HG03460 (cell line): Measurements from ENCODE around the gene OR1S2.
"Not testable (repeated sequence)": the region's sequence is repeated elsewhere in the genome, so short reads cannot be mapped to it uniquely, and the experiment has no call there.

ENCODE experiments used
- ATAC-seq: cut with Tn5 transposase; IDR thresholded peaks from one replicate; pipeline ENCODE4 v1.9.1; 2021; ENCODE audit not compliant: unreplicated experiment

OR1S2 gene, protein sequence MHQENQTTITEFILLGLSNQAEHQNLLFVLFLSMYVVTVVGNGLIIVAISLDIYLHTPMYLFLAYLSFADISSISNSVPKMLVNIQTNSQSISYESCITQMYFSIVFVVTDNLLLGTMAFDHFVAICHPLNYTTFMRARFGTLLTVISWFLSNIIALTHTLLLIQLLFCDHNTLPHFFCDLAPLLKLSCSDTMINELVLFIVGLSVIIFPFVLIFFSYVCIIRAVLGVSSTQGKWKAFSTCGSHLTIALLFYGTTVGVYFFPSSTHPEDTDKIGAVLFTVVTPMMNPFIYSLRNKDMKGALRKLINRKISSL

DNA sequence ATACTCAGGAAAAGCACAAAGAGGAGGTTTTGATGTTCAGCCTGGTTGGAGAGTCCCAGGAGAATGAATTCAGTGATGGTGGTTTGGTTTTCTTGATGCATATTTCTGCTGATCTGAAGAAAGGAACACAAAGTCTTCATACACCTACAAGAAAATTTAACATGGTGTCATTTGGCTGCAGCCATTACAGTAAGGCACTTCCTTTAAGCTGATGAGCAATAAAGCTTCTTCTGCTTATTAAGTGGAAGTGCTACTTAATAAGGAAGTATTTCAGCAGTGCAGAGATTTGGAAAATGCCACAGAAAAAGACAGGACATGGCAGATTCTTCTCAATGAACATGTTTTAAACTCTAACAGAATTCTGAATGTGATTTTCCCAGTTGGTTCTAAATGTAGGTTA lies at the start of gene OR1S2:
Gene OR1S2 (minus strand): TSS at position 101 of the 400 bp plus-strand sequence. CDS start 0 bp downstream, at position 101.
- no peak for ATAC-seq

DNA sequence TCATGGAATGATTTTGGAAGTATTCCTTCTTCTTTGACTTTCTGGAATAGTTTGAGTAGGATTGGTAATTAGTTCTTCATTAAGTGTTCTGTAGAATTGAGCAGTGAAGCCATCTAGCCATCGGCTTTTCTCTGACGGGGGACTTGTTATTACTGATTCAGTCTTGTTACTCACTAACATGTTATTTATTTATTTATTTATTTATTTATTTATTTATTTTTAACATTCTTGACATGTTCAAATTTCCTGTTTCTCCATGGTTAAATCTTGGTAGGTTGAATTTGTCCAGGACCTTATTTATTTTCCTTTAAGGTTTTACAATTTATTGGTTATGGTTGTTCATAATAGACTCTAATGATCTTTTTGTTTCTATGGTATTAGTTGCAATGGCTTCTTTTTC lies 40.0 kb upstream of the OR1S2 start:
- no peak for ATAC-seq

DNA sequence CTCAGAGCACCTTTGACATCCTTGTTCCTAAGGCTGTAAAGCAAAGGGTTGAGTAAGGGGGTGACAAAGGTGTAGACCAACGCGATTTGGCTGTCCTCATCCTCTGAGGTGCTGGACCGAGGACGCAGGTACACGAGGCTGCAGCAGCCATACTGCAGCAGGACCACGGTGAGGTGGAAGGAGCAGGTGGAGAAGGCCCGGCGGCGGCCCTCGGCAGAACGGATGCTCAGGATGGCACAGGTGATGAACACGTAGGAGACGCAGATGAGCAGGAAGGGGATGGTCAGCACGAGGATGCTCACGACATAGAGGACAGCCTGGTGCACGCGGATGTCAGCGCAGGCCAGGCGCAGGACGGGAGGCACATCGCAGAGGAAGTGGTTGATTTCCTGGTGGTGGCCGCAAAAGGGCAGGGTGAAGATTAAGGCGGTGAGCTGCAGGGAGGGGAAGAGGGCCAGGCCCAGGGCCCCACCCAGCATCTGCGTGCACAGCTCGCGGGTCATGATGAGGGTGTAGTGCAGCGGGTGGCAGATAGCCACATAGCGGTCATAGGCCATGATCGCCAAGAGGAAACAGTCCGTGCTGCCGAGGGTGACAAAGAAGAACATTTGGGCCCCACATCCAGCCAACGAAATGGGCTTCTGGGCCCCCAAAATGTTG lies 24.1 kb upstream of the OR1S2 start:
- ATAC-seq, result no peak

DNA sequence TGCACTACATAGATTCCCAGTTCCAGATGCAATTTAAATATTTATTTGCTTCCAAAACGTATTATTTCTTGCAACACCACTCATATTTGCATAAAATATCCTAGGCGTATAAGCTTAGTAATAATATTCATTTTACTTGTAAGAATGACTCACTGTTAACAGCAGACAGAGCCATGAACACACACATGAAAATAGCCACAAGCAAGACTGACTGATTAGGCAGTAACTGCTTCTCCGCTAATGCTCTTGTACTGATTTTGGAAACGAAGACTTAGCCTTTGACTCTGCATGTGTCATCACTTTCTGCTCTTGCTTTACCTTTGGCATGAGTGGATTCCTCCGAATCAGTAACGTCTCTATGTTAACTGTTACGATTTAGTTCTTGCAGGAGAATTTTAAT lies 18.8 kb upstream of the OR1S2 start:
- ATAC-seq, result no peak

DNA sequence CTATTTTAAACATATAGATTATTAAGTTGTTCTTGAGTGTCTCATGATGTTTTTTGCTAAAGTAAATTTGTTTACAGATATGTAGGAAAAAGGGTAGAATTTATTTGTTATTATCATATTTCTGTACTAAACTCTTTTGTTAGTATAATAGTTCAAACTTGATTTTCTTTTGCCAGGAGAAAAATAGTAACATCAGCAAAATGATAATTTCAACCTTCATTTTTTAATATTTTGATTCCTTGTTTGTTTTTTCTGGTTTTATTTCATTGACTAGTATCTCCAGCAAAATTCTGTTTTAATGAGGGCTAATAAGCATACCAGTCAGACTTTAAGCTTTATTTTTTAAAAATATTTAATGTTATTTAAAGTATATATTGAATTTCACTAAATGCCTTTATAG lies 12.5 kb upstream of the OR1S2 start:
- ATAC-seq, result no peak

DNA sequence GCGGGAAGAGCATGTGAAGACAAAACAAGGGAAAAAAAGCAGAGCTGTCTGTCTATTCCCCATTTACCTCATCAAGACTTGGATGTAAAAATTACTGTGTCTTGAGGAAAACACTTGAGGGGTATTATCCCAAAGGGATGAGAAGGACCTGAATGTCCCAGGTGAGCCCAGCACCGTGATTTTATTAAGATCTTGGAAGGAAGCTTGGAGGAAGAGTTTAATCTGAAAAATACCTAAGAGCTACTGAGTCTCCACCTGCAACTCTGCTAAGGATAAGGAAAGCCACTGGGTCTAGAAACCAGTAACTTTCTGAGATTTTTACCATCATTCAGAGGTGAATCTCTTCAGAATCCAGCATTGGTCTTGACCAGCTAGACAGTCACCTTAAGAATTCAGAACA lies 8.5 kb upstream of the OR1S2 start, which contains the start of gene OR1S1:
Gene OR1S1 (plus strand): TSS at position 301 of the 400 bp plus-strand sequence.
- not testable (repeated sequence) for ATAC-seq

DNA sequence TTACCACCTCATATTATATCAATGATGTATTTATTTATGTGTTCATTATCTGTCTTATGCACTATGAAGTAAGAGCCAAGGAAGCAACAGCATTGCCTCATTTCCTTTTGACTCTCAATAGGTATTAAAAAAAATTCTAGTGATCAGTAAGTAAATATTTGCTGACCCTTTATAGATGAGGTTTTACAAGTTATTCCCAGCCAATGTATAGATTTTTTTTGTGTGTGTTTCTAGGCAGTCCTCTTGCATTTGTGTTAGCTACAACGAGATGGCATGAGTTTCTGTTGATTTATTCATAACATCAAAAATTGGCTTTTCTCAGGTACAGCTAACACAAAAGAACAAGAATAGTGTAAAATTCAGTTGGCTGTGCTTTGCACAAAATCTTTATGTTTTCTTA lies 4.7 kb downstream of the OR1S2 start:
- no peak for ATAC-seq

DNA sequence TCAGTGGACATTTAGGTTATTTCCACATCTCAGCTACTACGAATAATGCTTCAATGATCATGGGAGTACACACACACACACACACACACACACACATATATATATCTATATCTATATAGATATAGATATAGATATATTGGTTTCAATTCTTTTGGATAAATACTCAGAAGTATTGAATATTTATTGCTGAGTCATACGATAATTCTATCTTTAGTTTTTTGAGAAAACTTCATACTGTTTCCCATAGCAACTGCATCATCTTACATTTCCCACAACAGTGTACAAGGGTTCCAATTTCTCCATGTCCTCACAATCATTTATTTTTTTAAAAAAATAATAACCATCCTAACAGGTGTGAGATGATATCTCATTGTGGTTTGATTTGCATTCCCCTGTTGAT lies 8.0 kb downstream of the OR1S2 start:
- ATAC-seq, result no peak

DNA sequence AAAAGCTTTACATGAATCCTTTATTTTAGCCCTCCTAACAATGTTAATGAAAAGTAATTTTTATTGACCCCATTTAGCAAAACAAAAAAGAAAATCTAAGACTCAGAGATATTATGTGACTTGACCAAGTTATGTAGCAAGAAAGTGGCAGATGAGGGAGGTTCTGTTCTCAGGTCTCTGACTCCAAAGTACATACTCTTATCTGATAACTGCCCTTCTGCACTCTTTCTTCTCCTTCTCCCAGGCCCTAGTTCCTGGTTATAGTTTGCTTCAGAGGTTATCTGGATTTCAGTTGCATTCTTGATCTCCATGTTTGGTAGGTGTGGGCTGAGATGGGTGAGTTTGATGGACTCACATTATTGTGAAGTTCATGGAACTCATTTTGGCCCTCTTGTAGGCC lies 10.6 kb downstream of the OR1S2 start:
- no peak for ATAC-seq

DNA sequence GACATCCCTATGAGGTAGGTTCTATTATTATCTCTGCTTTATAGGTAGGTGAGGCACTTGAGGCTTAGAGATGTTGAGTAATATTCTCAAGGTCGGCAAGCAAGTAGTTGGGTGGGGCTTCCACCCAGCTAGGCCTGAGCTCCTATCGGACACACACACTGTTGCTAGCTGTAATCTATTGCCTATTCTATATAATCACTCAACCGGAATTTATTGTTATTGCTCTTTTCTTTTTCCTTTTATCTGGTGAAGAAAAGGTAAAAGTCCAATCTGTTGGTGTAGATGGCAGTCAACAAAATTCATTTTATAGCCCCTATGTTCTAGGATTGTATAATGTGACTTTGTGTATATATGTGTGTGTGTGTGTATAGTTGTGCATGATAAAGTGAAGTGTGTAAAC lies 11.7 kb downstream of the OR1S2 start:
- ATAC-seq, result no peak

DNA sequence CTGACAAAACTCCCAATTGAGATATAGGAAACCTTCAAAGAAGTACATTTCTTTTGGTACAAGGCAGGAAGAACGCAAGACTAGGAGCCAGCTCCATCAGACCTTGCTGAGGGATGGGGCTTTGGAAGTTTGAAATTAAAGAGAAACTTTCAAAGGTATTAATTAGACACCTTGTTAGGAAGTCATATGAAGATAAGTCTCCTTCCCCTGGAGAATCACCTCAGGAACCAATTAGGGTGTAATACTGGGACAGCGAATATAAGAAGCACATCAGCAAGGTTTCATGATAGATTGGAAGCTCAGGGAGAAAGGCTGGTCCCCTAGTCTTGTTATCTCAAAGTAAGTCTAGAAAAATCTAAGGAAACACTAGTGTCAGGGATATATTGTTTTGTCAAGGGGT lies 15.2 kb downstream of the OR1S2 start, which contains the start of gene OR9Q2:
Gene OR9Q2 (plus strand): TSS at position 301 of the 400 bp plus-strand sequence. CDS start 1,421 bp downstream, outside the sequence.
- ATAC-seq, result no peak

DNA sequence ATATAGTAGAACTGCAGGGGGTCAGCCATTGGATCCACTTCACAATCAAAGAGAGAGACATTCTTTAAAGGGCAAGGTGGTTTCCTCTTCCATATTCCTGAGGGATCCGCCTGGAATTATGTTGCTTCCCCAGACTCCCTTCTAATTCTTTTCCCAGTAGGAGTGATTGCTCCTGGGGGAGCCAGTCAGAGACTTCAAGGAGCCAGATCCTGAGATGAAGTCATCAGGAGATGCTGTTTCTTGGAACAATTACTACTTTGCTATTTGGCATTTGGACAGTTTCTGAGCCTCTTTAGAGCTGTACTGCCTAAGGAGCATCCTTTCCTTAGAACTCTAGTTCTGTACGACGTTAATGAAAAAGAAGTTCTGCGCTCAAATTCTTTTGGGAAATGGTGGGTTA lies 17.0 kb downstream of the OR1S2 start:
- no peak for ATAC-seq

DNA sequence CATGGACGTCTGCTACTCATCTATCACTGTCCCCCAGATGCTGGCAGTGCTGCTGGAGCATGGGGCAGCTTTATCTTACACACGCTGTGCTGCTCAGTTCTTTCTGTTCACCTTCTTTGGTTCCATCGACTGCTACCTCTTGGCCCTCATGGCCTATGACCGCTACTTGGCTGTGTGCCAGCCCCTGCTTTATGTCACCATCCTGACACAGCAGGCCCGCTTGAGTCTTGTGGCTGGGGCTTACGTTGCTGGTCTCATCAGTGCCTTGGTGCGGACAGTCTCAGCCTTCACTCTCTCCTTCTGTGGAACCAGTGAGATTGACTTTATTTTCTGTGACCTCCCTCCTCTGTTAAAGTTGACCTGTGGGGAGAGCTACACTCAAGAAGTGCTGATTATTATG lies 24.3 kb downstream of the OR1S2 start:
- no peak for ATAC-seq

DNA sequence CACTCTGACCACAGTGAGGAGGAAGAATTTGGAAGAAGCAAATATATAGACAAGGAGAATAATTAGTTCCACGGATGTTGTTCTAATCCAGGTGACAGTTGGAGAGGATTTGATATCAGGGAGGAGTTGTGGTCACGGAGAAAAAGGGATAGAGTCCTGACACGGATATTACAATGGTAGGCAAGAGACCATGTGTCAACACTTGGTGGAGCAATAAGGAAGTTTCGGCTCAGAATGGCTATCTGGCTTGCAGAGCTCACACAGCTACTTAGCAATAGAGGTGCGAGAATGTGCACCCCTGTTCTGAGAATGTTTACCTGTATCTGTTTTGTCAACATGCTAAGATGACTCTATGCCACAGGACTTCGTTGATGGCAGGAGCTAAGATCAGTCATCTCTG lies 25.5 kb downstream of the OR1S2 start:
- ATAC-seq, result no peak

DNA sequence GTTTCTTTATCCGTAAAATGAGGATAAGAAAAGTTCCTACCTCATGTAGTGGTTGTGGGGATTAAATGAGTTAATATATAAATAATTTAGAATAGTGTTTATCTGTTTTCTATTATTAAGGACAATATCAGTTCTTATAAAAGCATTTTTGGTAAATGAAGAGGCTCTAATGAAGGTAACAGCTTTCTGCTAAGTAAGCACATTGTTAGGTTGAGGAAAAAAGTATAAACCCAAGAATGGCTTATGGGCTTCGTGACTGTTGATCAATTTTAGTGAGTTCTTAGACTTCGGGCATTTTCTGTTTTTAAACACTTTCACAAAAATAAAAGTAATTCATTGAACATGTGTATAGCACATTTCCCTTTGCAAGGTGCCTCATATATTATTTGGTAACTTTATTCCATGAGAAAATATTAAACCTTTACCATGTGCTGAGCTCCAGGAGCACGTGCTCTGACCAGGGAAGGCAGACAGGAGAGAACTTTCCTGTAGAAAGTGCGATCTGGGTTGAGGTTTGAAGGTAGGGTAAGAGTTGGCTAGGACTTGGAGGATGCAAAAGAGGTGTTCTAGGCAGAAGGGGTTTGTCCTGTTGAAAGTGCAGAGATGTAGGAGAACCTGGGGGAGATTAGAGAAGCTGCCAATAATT lies 26.4 kb downstream of the OR1S2 start:
- ATAC-seq, result no peak

DNA sequence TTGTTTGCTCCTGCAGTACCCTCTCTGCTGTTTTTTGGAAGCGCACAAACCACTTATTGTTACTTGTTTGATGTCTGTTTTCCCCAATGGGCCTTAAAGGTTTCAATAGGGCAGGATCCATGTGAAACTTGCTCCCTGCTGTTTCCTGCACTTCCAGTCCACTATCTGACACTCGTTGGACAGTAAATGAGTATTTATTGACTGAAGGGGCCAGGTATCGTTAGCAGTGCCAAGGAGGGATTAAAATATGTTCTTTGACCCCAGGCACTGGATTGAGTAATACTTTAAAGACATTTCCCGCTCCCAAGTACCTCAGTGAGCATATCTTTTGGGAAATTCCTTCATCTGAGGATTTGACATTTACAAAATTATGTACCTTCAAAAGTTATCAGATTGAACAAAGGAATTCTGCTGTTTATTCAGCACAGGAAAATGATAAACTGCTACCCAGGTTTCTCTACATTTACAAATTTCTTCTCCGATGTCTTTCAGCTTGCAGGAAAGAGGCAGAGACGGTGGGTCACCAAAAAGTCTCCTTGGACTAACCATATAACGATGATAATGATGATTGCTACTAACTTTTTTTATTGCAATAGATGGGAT lies 38.3 kb downstream of the OR1S2 start:
- no peak for ATAC-seq

DNA sequence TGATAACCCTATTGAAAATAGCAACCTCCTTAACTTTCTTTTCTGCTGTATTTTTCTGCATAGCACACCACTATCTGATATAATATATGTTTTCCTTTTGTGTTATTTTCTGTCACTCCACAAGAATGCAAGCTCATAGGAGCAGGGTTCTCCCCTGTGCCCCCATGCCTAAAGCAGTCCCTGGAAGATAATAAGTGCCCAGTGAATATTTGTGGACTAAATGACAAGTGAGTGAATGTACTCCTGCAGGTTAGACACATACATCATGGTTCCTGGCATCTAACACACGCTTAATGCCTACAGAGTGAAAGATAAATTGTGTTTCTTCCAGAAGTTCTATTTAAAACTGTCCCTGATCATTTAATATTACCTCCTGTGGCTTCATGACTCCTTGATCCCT lies 39.0 kb downstream of the OR1S2 start:
- no peak for ATAC-seq

DNA sequence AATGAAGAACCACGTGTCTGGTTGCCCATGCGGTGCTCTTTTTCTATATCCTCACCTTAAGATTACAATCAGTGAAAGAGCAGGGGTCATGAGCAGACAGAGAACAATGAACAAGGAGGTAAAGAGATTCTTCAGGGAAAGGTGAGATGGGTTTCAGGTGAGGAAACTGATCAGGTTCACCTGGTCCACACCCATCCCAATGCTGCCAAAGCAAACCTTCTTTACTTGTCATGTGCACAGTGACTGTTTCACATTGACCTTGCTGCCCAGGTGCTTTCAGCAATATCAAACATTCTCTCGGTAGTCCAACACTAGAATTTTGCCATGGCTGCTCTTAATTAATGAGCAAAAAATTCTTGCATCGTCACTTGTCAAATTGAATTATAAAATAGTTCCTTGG lies 39.6 kb downstream of the OR1S2 start:
- no peak for ATAC-seq
